RWPE1 (cell line): ENCODE measurements around the gene RC3H2.
A peak's percentile ranks its signal among the peaks of the same experiment; 100 is the strongest.
"Not testable (repeated sequence)": the region's sequence is repeated elsewhere in the genome, so short reads cannot be mapped to it uniquely, and the experiment has no call there.

ENCODE experiments used
- CTCF ChIA-PET: fragments of 350-600 bp; sonication (Branson Sonifier 250); formaldehyde crosslinking; extraction: SDS; loops from one replicate; lab custom pipeline; 2021; lab: Yijun Ruan, JAX
- POLR2A ChIA-PET: fragments of 400-600 bp; formaldehyde crosslinking; extraction: SDS; loops from one replicate; lab custom pipeline; 2020; ENCODE audit warnings: antibody characterized with exemption; ENCODE audit not compliant: low non-redundant PET; lab: Yijun Ruan, JAX
- DNase-seq: peaks from one replicate; pipeline ENCODE4 v3.0.0; 2012; ENCODE audit warnings: low spot score
- H3K27ac ChIP-seq: fragments of 450-650 bp; 2 replicates; pipeline ENCODE4 v1.5.1; 2017
- TF ChIP-seq, protein P1 (sequence below): fragments of 450-650 bp; conservative IDR thresholded peaks from 2 replicates; pipeline ENCODE4 v1.5.1; 2017; ENCODE audit warnings: low read depth, mild to moderate bottlenecking

RC3H2 gene

DNA sequence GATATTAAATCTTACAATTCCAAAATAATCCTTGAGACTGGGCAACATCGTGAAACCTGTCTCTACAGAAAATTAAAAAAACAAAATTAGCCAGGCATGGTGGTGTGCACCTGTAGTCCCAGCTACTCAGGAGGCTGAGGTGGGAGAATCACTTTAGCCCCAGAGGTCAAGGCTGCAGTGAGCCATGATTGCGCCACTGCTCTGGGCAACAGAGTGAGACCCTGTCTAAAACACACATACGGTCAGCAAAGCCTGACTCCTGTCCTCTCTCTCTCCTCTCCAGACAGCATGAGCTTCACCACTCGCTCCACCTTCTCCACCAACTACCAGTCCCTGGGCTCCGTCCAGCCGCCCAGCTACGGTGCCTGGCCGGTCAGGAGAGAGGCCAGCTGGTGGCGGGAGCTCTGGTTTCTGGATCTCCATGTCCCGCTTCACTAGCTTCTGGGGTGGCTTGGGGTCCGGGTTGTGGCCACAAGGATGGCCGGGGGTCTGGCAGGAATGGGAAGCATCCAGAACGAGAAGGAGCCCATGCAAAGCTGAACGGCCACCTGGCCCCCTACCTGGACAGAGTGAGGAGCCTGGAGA is 67.8 kb downstream of the RC3H2 start:
- H3K27ac ChIP-seq = no peak overlapping the region
- CTCF ChIA-PET = no interaction called here

DNA sequence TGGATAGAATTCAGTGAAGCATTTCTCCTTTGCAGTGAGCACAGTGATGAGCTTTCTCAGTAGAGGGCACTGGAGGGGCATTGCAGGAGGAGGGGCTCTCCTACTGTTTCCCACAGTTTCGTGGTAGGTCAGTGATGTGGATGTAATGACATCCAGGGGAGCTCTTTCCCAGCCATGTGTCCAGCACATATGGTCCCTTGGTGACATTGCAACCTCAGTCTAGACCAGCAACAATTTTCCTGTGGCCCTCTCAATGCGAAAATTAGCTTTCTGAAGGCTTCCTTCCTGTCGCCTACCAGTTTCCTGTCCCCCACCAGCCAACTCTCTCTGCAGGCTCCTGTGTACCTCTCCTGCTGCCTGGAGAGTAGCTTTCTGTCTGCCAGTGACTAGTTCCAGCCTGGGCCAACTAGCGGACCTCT is 69.8 kb downstream of the RC3H2 start:
- TF ChIP-seq, protein P1, sequence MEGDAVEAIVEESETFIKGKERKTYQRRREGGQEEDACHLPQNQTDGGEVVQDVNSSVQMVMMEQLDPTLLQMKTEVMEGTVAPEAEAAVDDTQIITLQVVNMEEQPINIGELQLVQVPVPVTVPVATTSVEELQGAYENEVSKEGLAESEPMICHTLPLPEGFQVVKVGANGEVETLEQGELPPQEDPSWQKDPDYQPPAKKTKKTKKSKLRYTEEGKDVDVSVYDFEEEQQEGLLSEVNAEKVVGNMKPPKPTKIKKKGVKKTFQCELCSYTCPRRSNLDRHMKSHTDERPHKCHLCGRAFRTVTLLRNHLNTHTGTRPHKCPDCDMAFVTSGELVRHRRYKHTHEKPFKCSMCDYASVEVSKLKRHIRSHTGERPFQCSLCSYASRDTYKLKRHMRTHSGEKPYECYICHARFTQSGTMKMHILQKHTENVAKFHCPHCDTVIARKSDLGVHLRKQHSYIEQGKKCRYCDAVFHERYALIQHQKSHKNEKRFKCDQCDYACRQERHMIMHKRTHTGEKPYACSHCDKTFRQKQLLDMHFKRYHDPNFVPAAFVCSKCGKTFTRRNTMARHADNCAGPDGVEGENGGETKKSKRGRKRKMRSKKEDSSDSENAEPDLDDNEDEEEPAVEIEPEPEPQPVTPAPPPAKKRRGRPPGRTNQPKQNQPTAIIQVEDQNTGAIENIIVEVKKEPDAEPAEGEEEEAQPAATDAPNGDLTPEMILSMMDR = no peak
- ChIA-PET CTCF (interaction anchor here (0.6 kb wide), 1 partner anchor 441 kb away, joined by 3 read pairs; no protein-coding TSS in a partner anchor), POLR2A (no interaction called here)
- no peak for DNase-seq
- H3K27ac ChIP-seq = no peak overlapping the region

More for the DNA sequence above, 67.8 kb downstream of the RC3H2 start:
- POLR2A ChIA-PET = no interaction called here
- TF ChIP-seq, protein P1 = no peak
- no peak for DNase-seq

DNA sequence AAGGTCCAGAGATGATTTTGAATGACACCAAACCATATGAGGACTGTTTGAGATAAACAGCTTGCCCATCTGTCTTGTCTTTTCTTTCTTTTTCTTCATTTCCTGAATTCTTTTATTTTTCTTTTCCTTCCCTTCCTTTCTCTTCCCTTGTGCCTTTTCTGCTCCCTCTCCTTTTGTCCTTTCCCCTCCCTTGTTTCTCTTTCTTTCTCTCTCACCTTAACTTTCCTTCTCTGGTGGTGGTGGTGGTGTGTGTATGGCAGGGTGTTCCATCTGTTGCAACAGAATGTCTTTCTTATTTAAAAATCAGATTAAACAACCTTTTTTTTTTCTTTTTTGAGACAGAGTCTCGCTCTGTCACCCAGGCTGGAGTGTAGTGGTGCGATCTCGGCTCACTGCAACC is 73.0 kb downstream of the RC3H2 start:
- CTCF ChIA-PET = no interaction called here
- no peak for DNase-seq
- POLR2A ChIA-PET = no interaction called here
- no peak overlapping the region for H3K27ac ChIP-seq
- TF ChIP-seq, protein P1 = no peak

DNA sequence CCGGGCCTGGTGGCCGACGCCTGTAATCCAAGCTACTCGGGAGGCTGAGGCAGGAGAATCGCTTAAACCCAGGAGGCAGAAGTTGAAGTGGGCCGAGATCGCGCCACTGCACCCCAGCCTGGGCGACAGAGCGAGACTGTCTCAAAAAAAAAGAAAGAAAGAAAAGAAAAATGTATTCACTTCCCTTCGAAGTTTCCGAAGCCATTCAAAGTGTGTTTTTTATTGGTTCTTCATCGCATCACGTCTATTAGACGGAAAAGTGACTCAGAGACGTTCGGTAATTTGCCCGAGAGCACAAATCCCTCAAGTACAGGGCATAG is 76.2 kb downstream of the RC3H2 start:
- POLR2A ChIA-PET, DNase-seq: not testable (repeated sequence)
- CTCF ChIA-PET = interaction anchor here (1.2 kb wide), 1 partner anchor 1279 kb away, joined by 4 read pairs; no protein-coding TSS in a partner anchor
- peak overlapping the region; percentile 96 for H3K27ac ChIP-seq

DNA sequence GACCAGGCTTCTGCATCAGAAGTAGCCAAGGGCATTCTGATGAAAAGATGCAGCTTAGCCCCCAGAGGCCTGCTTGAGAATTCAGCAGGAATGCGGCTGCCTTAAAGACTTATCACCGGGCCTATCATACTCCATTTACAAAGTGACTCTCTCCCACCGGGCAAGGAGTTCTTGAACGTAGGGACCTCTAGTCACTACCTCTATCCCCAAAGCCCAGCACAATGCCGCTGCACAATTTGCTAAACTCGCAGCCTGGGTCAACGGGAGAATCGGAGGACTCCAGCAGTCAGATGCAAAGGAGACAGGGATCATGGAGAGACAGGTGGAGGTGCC is 77.4 kb downstream of the RC3H2 start:
- TF ChIP-seq, protein P1 = no peak
- DNase-seq = peak; percentile 37
- ChIA-PET CTCF (interaction anchor here (0.6 kb wide), 1 partner anchor 706 kb away, joined by 4 read pairs; no protein-coding TSS in a partner anchor), POLR2A (interaction anchor here (0.6 to 1.2 kb wide), 3 partner anchors 85 to 460 kb away, joined by 3 read pairs; partner anchors contain the start of gene ZBTB6)
- peak overlapping the region; percentile 96 for H3K27ac ChIP-seq

DNA sequence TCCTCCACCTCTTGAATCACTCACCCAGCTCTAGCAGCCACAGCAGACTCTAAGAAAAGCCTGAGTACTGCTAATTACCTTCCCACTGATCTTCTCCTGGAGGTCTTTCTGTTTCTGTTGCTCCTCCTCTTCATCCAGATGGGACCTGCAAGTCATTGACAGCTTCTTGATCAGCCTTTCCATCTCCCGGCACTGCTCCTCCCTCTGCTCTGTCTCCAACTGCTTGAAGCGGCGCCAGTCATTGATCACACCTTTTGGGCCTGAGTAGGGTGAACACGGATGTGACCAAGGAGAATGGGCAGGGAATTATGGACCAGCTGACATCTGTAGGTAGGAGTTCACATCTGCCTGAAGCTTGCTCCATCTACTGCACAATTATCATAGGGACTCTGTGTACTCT is 82.2 kb downstream of the RC3H2 start:
- ChIA-PET POLR2A (no interaction called here), CTCF (interaction anchor here (0.8 kb wide), 1 partner anchor 724 kb away, joined by 3 read pairs; no protein-coding TSS in a partner anchor)
- no peak for DNase-seq
- TF ChIP-seq, protein P1 = no peak
- no peak overlapping the region for H3K27ac ChIP-seq

DNA sequence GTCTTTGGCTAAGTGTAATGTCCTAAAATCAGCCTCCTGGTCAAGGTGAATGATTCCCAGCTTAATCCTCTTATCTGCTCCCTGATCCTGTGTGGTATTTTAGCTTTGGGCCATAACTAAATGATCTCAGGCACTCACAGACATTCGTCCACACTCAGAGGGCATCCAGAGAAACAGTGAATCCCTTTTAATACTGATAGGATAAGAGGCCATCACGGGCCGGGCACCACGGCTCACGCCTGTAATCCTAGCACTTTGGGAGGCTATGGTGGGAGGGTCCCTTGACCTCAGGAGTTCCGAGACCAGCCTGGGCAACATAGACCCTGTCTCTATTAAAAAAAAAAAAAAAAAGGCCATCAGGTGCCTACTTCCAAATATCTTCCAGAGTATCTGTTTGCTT is 83.1 kb downstream of the RC3H2 start:
- DNase-seq = no peak
- TF ChIP-seq, protein P1 = no peak
- CTCF ChIA-PET = interaction anchor here (0.6 to 0.7 kb wide), 2 partner anchors 322 to 1219 kb away, joined by 3 read pairs; no protein-coding TSS in a partner anchor
- no peak overlapping the region for H3K27ac ChIP-seq
- POLR2A ChIA-PET = no interaction called here
